K562 (cell line): ENCODE measurements around the gene TCF4. TPM values are rescaled to one million over a fixed set of nuclear protein-coding genes. Genes with fewer than 3 reads are reported as not detected.

ENCODE experiments used
- ATAC-seq: fragments of 200-7000 bp; cut with Tn5 transposase; 3 replicates; pipeline ENCODE4 v1.9.1; 2020; ENCODE audit warnings: moderate library complexity
- BruUV-seq: library from RNA; stranded (reverse); fragments of 400-500 nt; replicated peaks from 2 replicates; lab custom pipeline; 2021; lab: Mats Ljungman, UMichigan
- CTCF ChIA-PET: fragments of 300-600 bp; formaldehyde crosslinking; extraction: SDS; loops from one replicate; lab custom pipeline; 2021; ENCODE audit warnings: low intra/inter-chr PET ratio; lab: Yijun Ruan, JAX
- POLR2A ChIA-PET: fragments of 300-600, 350-650 bp; sonication (Branson Sonifier 250); formaldehyde crosslinking; extraction: SDS; loops from one replicate; lab custom pipeline; 2021; ENCODE audit warnings: antibody characterized with exemption, inconsistent platforms; lab: Yijun Ruan, JAX
- DNase-seq, 4 experiments: peaks; one replicate each; pipeline versions ENCODE4 v3.0.0 to v3.0.0-alpha.2; 2011 to 2018; ENCODE audit warnings: low spot score in 3 of 4, mixed read lengths in 3 of 4; ENCODE audit errors: extremely low read depth in 1 of 4
- FAIRE-seq: peaks from 2 replicates; lab custom pipeline; 2011; peaks lifted over from hg19 to GRCh38; lab: Jason Lieb, UNC
- H2AFZ ChIP-seq: 2 replicates; pipeline ENCODE4 v1.6.0; 2011; ENCODE audit warnings: low read depth, low read length, control low read depth, inconsistent platforms
- H3K27ac ChIP-seq: fragments of 200-600 bp; 3 replicates; pipeline ENCODE4 v1.8.0; 2011; ENCODE audit warnings: low read depth, mild to moderate bottlenecking, control low read depth, inconsistent platforms, low read length, moderate library complexity, mixed read lengths; ENCODE audit errors: extremely low read depth
- H3K27me3 ChIP-seq, 2 experiments: fragments of 300-600 bp in 1 of 2; 2 replicates in 1 of 2; 3 replicates in 1 of 2; pipeline versions ENCODE4 v1.6.0 to v1.8.0; 2011; ENCODE audit warnings: inconsistent platforms in 2 of 2, low read length in 2 of 2, mild to moderate bottlenecking in 1 of 2, mixed read lengths in 1 of 2, moderate library complexity in 1 of 2; ENCODE audit not compliant: control insufficient read depth in 2 of 2, insufficient read depth in 2 of 2
- H3K36me3 ChIP-seq: fragments of 300-600 bp; 3 replicates; pipeline ENCODE4 v1.8.0; 2011; ENCODE audit warnings: mild to moderate bottlenecking, low read length, inconsistent platforms; ENCODE audit not compliant: control insufficient read depth, insufficient read depth
- H3K4me1 ChIP-seq, 2 experiments: fragments of 200-600 bp in 1 of 2; replicated peaks in 1 of 2; 2 replicates in 1 of 2; 3 replicates in 1 of 2; pipeline versions ENCODE4 v1.5.1 to v1.8.0; 2011; ENCODE audit warnings: inconsistent platforms in 2 of 2, low read length in 2 of 2, mild to moderate bottlenecking in 1 of 2, mixed read lengths in 1 of 2, moderate library complexity in 1 of 2; ENCODE audit not compliant: control insufficient read depth in 2 of 2, insufficient read depth in 2 of 2
- H3K4me2 ChIP-seq: 2 replicates; pipeline ENCODE4 v1.6.1; 2011; ENCODE audit warnings: low read length, control low read depth, inconsistent platforms, mixed read lengths; ENCODE audit not compliant: insufficient read depth
- H3K4me3 ChIP-seq: fragments of 200-600 bp; sonication (generic), shearing (Covaris generic); 2 replicates; pipeline ENCODE4 v1.5.1; 2016; ENCODE audit warnings: control low read depth, inconsistent platforms
- H3K79me2 ChIP-seq: fragments of 200-600 bp; 3 replicates; pipeline ENCODE4 v1.8.0; 2011; ENCODE audit warnings: low read length, inconsistent platforms; ENCODE audit not compliant: control insufficient read depth, insufficient read depth
- H3K9ac ChIP-seq, 2 experiments: 2 replicates each; pipeline versions ENCODE4 v1.6.0 to v1.6.1; 2011; ENCODE audit warnings: low read depth in 2 of 2, low read length in 2 of 2, control low read depth in 1 of 2, inconsistent platforms in 1 of 2, mild to moderate bottlenecking in 1 of 2, mixed read lengths in 1 of 2; ENCODE audit not compliant: insufficient read depth in 1 of 2
- H3K9me1 ChIP-seq: one replicate; pipeline ENCODE4 v1.6.0; 2011; ENCODE audit warnings: inconsistent platforms, mild to moderate bottlenecking, low read length, moderate library complexity; ENCODE audit not compliant: control insufficient read depth, insufficient read depth
- H3K9me3 ChIP-seq: replicated peaks from 2 replicates; pipeline ENCODE4 v1.5.1; 2011; ENCODE audit warnings: low read depth, low read length, inconsistent platforms; ENCODE audit not compliant: control insufficient read depth, insufficient read depth
- H4K20me1 ChIP-seq: replicated peaks from 2 replicates; pipeline ENCODE4 v1.6.1; 2011; ENCODE audit warnings: low read length, inconsistent platforms, mixed read lengths; ENCODE audit not compliant: control insufficient read depth, insufficient read depth
- ILF3 ChIP-seq: fragments of 450-650 bp; IDR thresholded peaks from 2 replicates; pipeline ENCODE4 v1.6.1; 2018; ENCODE audit warnings: antibody characterized with exemption, mild to moderate bottlenecking, moderate library complexity, borderline replicate concordance
- PBX2 ChIP-seq, 2 experiments: IDR thresholded peaks in 1 of 2; conservative IDR thresholded peaks in 1 of 2; 2 replicates each; pipeline ENCODE4 v1.6.1; 2016; ENCODE audit warnings: low read depth in 2 of 2, mild to moderate bottlenecking in 1 of 2, missing compliant biosample characterization in 1 of 2, missing genetic modification characterization in 1 of 2, moderate library complexity in 1 of 2
- PHF21A ChIP-seq: fragments of 450-650 bp; IDR thresholded peaks from 2 replicates; pipeline ENCODE4 v1.6.1; 2017; ENCODE audit warnings: low read depth, borderline replicate concordance
- PKNOX1 ChIP-seq: fragments of 450-650 bp; IDR thresholded peaks from 2 replicates; pipeline ENCODE4 v1.6.1; 2016
- RBM25 ChIP-seq: fragments of 200-400 bp; formaldehyde crosslinking; IDR thresholded peaks from 2 replicates; pipeline ENCODE4 v1.6.1; 2018; ENCODE audit warnings: low read length, low read depth, moderate library complexity; ENCODE audit not compliant: severe bottlenecking
- SIX5 ChIP-seq, 2 experiments: IDR thresholded peaks; 2 replicates each; pipeline ENCODE4 v1.6.1; 2011; ENCODE audit warnings: low read length in 2 of 2, borderline replicate concordance in 1 of 2, low read depth in 1 of 2, mild to moderate bottlenecking in 1 of 2, moderate library complexity in 1 of 2; ENCODE audit not compliant: insufficient read depth in 1 of 2
- WGBS: fragments of 100-300 bp; shearing (Covaris generic); methylation state at CpG from one replicate; pipeline ENCODE4 v1.1.6; 2016; ENCODE audit warnings: low coverage, mixed read lengths; ENCODE audit not compliant: insufficient coverage; ENCODE audit errors: missing lambda C conversion rate; 5-methylcytosine and 5-hydroxymethylcytosine counted together
- in situ Hi-C: fragments of 300-500 bp; cut with MboI; formaldehyde crosslinking; loops from 4 replicates; pipeline ENCODE4 v1.15.0; 2018; ENCODE audit warnings: inconsistent platforms, mixed read lengths
- intact Hi-C: fragments of 100-400 bp; cut with micrococcal nuclease; formaldehyde crosslinking; loops from 2 replicates; pipeline ENCODE4 v1.14.2; 2022
- polyA plus RNA-seq, 8 experiments: library from polyadenylated mRNA; depleted of rRNA in 4 of 8; stranded (reverse) in 5 of 8; unstranded in 3 of 8; fragments of >200 nt; fragmentation: Nextera tagmentation in 2 of 8; fragmentation: Illumina TruSeq in 1 of 8; extraction: Ambion mirVana in 2 of 8; extraction: Trizol in 1 of 8; gene quantifications; 2 replicates each; pipeline versions ENCODE4 v1.2.1 to v1.2.3, GENCODE V29; 2011 to 2014; ENCODE audit warnings: inconsistent platforms in 1 of 8, missing spikeins in 1 of 8
- total RNA-seq, 7 experiments: library from RNA; depleted of rRNA in 6 of 7; stranded (reverse); fragments of >200 nt in 6 of 7; fragmentation: Illumina TruSeq in 2 of 7; extraction: Trizol in 2 of 7; gene quantifications; 2 replicates each; pipeline versions ENCODE4 v1.2.1 to v1.2.3, GENCODE V29; 2011 to 2021; ENCODE audit warnings: low replicate concordance in 1 of 7

Gene TCF4
- total and polyA plus RNA-seq, 9 of the 15 experiments (the other 6 are each of a cell fraction or from before 2014, with no cell fraction given) = 4.8 to 24.7 (median 15.2) TPM

- POLR2A ChIA-PET = interaction anchor here (0.6 kb wide), 1 partner anchor 143 kb away, joined by 3 read pairs; no protein-coding TSS in a partner anchor
Observed at GRCh38 chr18:55189972-55190371, 398.0 kb downstream of the TCF4 start.

More at GRCh38 chr18:55189972-55190371, 398.0 kb downstream of the TCF4 start:
- DNase-seq (peak in 2 of 4 experiments; percentile 6 to 14), ATAC-seq (peak; percentile 72), FAIRE-seq (no peak)
- H3K9ac ChIP-seq = no peak overlapping the region
- H3K4me3 ChIP-seq = no peak overlapping the region
- H4K20me1 ChIP-seq = no peaks in the 10 kb centered on the region
- H2AFZ ChIP-seq = no peak overlapping the region
- H3K4me1 ChIP-seq = no peaks in the 10 kb centered on the region
- peaks cover 0 to 2% of the 10 kb centered on the region in 2 experiments; a peak in 1 of 5 replicates for H3K27me3 ChIP-seq
- intact Hi-C loops (no loop called here), in situ Hi-C loops (no loop called here)
- no peak overlapping the region for H3K27ac ChIP-seq
- no peaks in the 10 kb centered on the region for H3K9me1 ChIP-seq
- 0% methylated on average over 3 of the region's 3 CpGs for WGBS
- no peaks in the 10 kb centered on the region for H3K9me3 ChIP-seq
- H3K4me2 ChIP-seq = no peak overlapping the region
- TF ChIP-seq SIX5 (IDR thresholded peaks at IDR 0.05; ENCODE audit: borderline replicate concordance in 1 of 2, insufficient read depth in 1 of 2, low read depth in 1 of 2, low read length in 2 of 2) (no peak), ILF3 (no peak), RBM25 (no peak), PBX2 (CRISPR knock-in tag; IDR thresholded peaks at IDR 0.05; ENCODE audit: low read depth) (no peak), PBX2 (tag; conservative IDR thresholded peaks at IDR 0.05; ENCODE audit: low read depth) (0 out of 2 replicates have a peak, but pooled peaks have one; percentile 13), PHF21A (no peak), PKNOX1 (peak; percentile 68)
- BruUV-seq = no TSS peak
- H3K79me2 ChIP-seq = no peaks in the 10 kb centered on the region
- H3K36me3 ChIP-seq = no peaks in the 10 kb centered on the region
- CTCF ChIA-PET = no interaction called here
